Measurements from ENCODE around the gene SLC26A9. TPM values are rescaled to one million over a fixed set of nuclear protein-coding genes. Genes with fewer than 3 reads are reported as not detected.
"Not testable (repeated sequence)": the region's sequence is repeated elsewhere in the genome, so short reads cannot be mapped to it uniquely, and the experiment has no call there.

The SLC26A9 gene
- total RNA-seq, 5 donors from 2014 or later (not counting 1 experiment from before 2014, with no cell fraction given): 0.06 TPM; not detected in 4

DNA sequence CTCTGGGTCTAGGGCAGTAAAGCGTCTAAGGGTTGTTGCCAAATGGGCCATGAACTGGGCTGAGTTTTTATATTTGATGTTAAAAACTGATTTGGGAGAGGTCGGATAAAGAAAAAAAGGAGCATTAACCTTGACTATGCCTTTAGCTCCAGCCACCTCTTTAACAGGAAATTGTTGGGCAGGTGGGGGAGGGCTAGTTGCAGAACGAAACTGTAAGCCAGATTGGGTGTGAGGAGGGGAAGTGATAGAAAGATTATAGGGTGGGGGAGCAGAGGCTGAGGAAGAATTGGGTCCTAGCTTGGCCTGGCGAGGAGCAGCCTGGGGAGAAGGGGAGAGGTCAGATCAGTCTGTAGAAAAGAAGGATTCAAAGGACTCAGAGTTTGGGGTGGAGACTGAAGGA lies 54.2 kb downstream of the SLC26A9 start:
- H3K4me1 ChIP-seq (ENCODE audit: control insufficient read depth in 1 of 2, extremely low read depth in 1 of 2, insufficient read depth in 2 of 2, low read length in 2 of 2); CTCF ChIA-PET; H3K36me3 ChIP-seq (ENCODE audit: control insufficient read depth in 2 of 2, extremely low read depth in 1 of 2, insufficient read depth in 1 of 2, low read length in 1 of 2); H3K9me3 ChIP-seq; DNase-seq; POLR2A ChIA-PET; H3K4me3 ChIP-seq (ENCODE audit: control insufficient read depth in 1 of 2, extremely low read depth in 1 of 2, low read length in 1 of 2); H3K27ac ChIP-seq (ENCODE audit: low read length); H3K27ac Mint-ChIP-seq; H3K4me1 Mint-ChIP-seq; ATAC-seq (replicated peaks in 1 of 4); H3K27me3 ChIP-seq (replicated peaks in 1 of 2; ENCODE audit: control insufficient read depth in 2 of 2, extremely low read depth in 1 of 2, insufficient read depth in 2 of 2, low read length in 1 of 2); H3K4me3 Mint-ChIP-seq: not testable (repeated sequence)
- Mint-ChIP-seq H3K36me3 (peaks cover 19% of the 10 kb centered on the region), H3K27me3 (peaks cover 5 to 23% of the 10 kb centered on the region in 2 donors), H3K9me3 (peaks cover 6 to 14% (median 13%) of the 10 kb centered on the region in 3 donors)
- WGBS (ENCODE audit: insufficient coverage): 14% methylated on average over 2 of the region's 4 CpGs

DNA sequence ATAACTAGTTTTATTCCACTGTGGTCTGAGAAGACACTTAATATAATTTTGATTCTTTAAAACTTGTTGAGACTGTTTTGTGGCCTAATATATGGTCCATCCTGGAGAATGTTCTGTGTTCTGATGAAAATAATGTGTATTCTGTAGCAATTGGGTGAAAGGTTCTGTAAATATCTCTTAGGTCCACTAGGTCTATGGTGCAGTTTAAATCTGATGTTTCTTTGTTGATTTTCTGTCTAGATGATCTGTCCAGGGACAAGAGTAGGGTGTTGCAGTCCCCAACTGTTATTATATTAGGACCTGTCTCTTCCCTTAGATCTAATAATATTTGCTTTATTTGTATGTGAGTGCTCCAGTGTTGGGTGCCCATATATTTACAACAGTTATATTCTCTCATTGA lies 59.5 kb downstream of the SLC26A9 start:
- ATAC-seq (replicated peaks in 1 of 4) (no peak), DNase-seq (no peak)
- H3K27ac ChIP-seq (ENCODE audit: low read length): no peak overlapping the region
- H3K36me3 ChIP-seq (ENCODE audit: control insufficient read depth in 2 of 2, extremely low read depth in 1 of 2, insufficient read depth in 1 of 2, low read length in 1 of 2): no peaks in the 10 kb centered on the region
- H3K36me3 Mint-ChIP-seq: peaks cover 15% of the 10 kb centered on the region
- CTCF ChIA-PET: no interaction called here
- H3K27ac Mint-ChIP-seq: no peak overlapping the region
- peaks cover 0 to 11% of the 10 kb centered on the region in 2 experiments for H3K27me3 ChIP-seq (replicated peaks in 1 of 2; ENCODE audit: control insufficient read depth in 2 of 2, extremely low read depth in 1 of 2, insufficient read depth in 2 of 2, low read length in 1 of 2)
- H3K4me3 Mint-ChIP-seq: no peak overlapping the region
- H3K4me1 ChIP-seq (ENCODE audit: control insufficient read depth in 1 of 2, extremely low read depth in 1 of 2, insufficient read depth in 2 of 2, low read length in 2 of 2): peaks cover 0 to 5% of the 10 kb centered on the region in 2 experiments
- no peak overlapping the region for H3K4me3 ChIP-seq (ENCODE audit: control insufficient read depth in 1 of 2, extremely low read depth in 1 of 2, low read length in 1 of 2)
- POLR2A ChIA-PET: no interaction called here
- peaks cover 0 to 4% (median 3%) of the 10 kb centered on the region in 3 donors for H3K4me1 Mint-ChIP-seq
- H3K9me3 ChIP-seq: no peaks in the 10 kb centered on the region
- H3K9me3 Mint-ChIP-seq: peaks cover 12 to 24% (median 19%) of the 10 kb centered on the region in 3 donors
- H3K27me3 Mint-ChIP-seq: peaks cover 2 to 5% of the 10 kb centered on the region in 2 donors

DNA sequence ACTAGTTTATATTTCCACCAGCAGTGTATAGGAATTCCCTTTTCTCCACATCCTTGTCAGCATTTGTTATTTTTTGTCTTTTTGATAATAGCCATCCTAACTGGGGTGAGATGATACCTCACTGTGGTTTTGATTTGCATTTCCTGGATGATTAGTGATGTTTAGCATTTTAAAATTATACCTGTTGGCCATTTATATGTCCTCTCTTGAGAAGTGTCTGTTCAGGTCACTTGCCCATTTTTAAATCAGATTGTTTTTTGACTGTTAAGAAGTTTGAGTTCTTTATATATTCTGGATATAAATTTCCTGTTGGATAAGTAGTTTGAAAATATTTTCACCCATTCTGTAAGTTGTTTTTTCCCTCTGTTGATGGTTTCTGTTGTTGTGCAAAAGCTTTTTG lies 62.3 kb downstream of the SLC26A9 start:
- no peaks in the 10 kb centered on the region for H3K4me1 Mint-ChIP-seq
- H3K4me1 ChIP-seq (ENCODE audit: control insufficient read depth in 1 of 2, extremely low read depth in 1 of 2, insufficient read depth in 2 of 2, low read length in 2 of 2): no peaks in the 10 kb centered on the region

DNA sequence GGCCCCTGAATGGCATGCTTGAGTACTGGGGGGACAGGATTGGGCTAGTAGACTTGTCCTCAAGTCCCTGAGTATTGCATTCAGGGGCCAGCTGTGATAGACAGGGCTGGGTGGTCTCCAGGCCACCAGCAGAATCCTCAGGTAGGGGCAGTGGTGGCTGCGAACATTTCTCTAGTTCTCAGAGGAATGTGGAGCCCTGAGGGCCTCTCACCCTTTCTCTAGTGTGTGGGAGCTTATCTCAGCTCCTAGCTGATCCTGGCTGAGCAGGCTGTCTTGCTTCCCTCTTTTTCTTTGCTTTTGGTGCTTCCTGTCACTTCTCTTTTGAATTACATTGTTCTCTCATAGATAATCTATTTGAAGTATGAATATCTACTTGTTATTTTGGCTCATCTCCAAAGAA lies 63.3 kb downstream of the SLC26A9 start:
- Histone ChIP-seq H3K9me3 (no peaks in the 10 kb centered on the region), H3K27ac (ENCODE audit: low read length) (no peak overlapping the region), H3K36me3 (ENCODE audit: control insufficient read depth in 2 of 2, extremely low read depth in 1 of 2, insufficient read depth in 1 of 2, low read length in 1 of 2) (no peaks in the 10 kb centered on the region), H3K4me1 (ENCODE audit: control insufficient read depth in 1 of 2, extremely low read depth in 1 of 2, insufficient read depth in 2 of 2, low read length in 2 of 2) (no peaks in the 10 kb centered on the region), H3K27me3 (replicated peaks in 1 of 2; ENCODE audit: control insufficient read depth in 2 of 2, extremely low read depth in 1 of 2, insufficient read depth in 2 of 2, low read length in 1 of 2) (peaks cover 0 to 11% of the 10 kb centered on the region in 2 experiments), H3K4me3 (ENCODE audit: control insufficient read depth in 1 of 2, extremely low read depth in 1 of 2, low read length in 1 of 2) (no peak overlapping the region)
- peaks cover 17 to 33% (median 30%) of the 10 kb centered on the region in 3 donors for H3K9me3 Mint-ChIP-seq
- H3K27ac Mint-ChIP-seq: no peak overlapping the region
- peaks cover 2 to 12% of the 10 kb centered on the region in 2 donors for H3K27me3 Mint-ChIP-seq
- no peaks in the 10 kb centered on the region for H3K4me1 Mint-ChIP-seq
- WGBS (ENCODE audit: insufficient coverage): 80% methylated on average over 1 of the region's 1 CpG
- ChIA-PET CTCF (no interaction called here), POLR2A (no interaction called here)
- peaks cover 23% of the 10 kb centered on the region for H3K36me3 Mint-ChIP-seq
- DNase-seq (no peak), ATAC-seq (replicated peaks in 1 of 4) (no peak)
- H3K4me3 Mint-ChIP-seq: no peak overlapping the region

More for the DNA sequence above, 62.3 kb downstream of the SLC26A9 start:
- H3K27me3 Mint-ChIP-seq: peaks cover 2 to 12% of the 10 kb centered on the region in 2 donors
- H3K27me3 ChIP-seq (replicated peaks in 1 of 2; ENCODE audit: control insufficient read depth in 2 of 2, extremely low read depth in 1 of 2, insufficient read depth in 2 of 2, low read length in 1 of 2): peaks cover 0 to 11% of the 10 kb centered on the region in 2 experiments
- ATAC-seq (replicated peaks in 1 of 4) (no peak), DNase-seq (no peak)
- H3K36me3 Mint-ChIP-seq: peaks cover 23% of the 10 kb centered on the region
- no peak overlapping the region for H3K27ac Mint-ChIP-seq
- H3K9me3 Mint-ChIP-seq: peaks cover 17 to 33% (median 30%) of the 10 kb centered on the region in 3 donors
- CTCF ChIA-PET: no interaction called here
- no peak overlapping the region for H3K4me3 Mint-ChIP-seq
- H3K9me3 ChIP-seq: no peaks in the 10 kb centered on the region
- POLR2A ChIA-PET: no interaction called here
- H3K27ac ChIP-seq (ENCODE audit: low read length): no peak overlapping the region
- no peaks in the 10 kb centered on the region for H3K36me3 ChIP-seq (ENCODE audit: control insufficient read depth in 2 of 2, extremely low read depth in 1 of 2, insufficient read depth in 1 of 2, low read length in 1 of 2)
- no peak overlapping the region for H3K4me3 ChIP-seq (ENCODE audit: control insufficient read depth in 1 of 2, extremely low read depth in 1 of 2, low read length in 1 of 2)

DNA sequence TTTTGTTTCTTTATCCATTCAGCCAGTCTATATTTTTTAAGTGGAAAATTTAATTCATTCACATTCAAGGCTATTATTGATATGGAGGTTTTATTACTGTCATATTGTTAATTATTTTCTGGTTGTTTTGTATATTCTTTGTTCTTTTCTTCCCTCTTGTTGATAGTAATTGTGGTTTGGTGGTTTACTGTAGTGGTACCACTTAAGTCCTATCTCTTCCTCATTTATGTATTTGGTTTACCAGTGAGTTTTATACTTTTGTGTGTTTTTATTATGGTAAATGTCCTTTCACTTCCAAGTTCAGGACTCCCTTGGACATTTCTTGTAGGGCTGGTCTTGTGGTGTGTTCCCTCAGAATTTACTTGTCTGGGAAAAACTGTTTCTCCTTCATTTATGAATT lies 65.2 kb downstream of the SLC26A9 start:
- no peaks in the 10 kb centered on the region for H3K9me3 ChIP-seq
- DNase-seq (no peak), ATAC-seq (replicated peaks in 1 of 4) (no peak)
- H3K27me3 ChIP-seq (replicated peaks in 1 of 2; ENCODE audit: control insufficient read depth in 2 of 2, extremely low read depth in 1 of 2, insufficient read depth in 2 of 2, low read length in 1 of 2): peaks cover 0 to 11% of the 10 kb centered on the region in 2 experiments
- H3K4me3 ChIP-seq (ENCODE audit: control insufficient read depth in 1 of 2, extremely low read depth in 1 of 2, low read length in 1 of 2): no peak overlapping the region
- H3K4me1 ChIP-seq (ENCODE audit: control insufficient read depth in 1 of 2, extremely low read depth in 1 of 2, insufficient read depth in 2 of 2, low read length in 2 of 2): no peaks in the 10 kb centered on the region
- Mint-ChIP-seq H3K27ac (no peak overlapping the region), H3K27me3 (peaks cover 2 to 12% of the 10 kb centered on the region in 2 donors), H3K4me3 (no peak overlapping the region), H3K4me1 (no peaks in the 10 kb centered on the region), H3K36me3 (peaks cover 23% of the 10 kb centered on the region), H3K9me3 (peaks cover 17 to 33% (median 30%) of the 10 kb centered on the region in 3 donors)
- H3K27ac ChIP-seq (ENCODE audit: low read length): no peak overlapping the region
- no peaks in the 10 kb centered on the region for H3K36me3 ChIP-seq (ENCODE audit: control insufficient read depth in 2 of 2, extremely low read depth in 1 of 2, insufficient read depth in 1 of 2, low read length in 1 of 2)
- ChIA-PET POLR2A (no interaction called here), CTCF (no interaction called here)

DNA sequence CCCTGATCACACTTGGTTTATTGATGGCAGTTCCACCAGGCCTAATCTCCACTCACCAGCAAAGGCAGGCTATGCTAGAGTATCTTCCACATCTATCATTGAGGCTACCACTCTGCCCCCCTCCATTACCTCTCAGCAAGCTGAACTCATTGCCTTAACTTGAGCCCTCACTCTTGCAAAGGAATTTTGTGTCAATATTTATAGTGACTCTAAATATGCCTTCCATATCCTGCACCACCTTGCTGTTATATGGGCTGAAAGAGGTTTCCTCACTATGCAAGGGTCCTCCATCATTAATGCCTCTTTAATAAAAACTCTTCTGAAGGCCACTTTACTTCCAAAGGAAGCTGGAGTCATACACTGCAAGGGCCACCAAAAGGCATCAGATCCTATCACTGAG lies 70.1 kb downstream of the SLC26A9 start:
- DNase-seq; H3K27ac ChIP-seq (ENCODE audit: low read length); H3K27me3 ChIP-seq (replicated peaks in 1 of 2; ENCODE audit: control insufficient read depth in 2 of 2, extremely low read depth in 1 of 2, insufficient read depth in 2 of 2, low read length in 1 of 2); H3K4me3 Mint-ChIP-seq; POLR2A ChIA-PET; H3K9me3 Mint-ChIP-seq; H3K27me3 Mint-ChIP-seq; H3K36me3 Mint-ChIP-seq; H3K4me3 ChIP-seq (ENCODE audit: control insufficient read depth in 1 of 2, extremely low read depth in 1 of 2, low read length in 1 of 2); H3K4me1 ChIP-seq (ENCODE audit: control insufficient read depth in 1 of 2, extremely low read depth in 1 of 2, insufficient read depth in 2 of 2, low read length in 2 of 2); CTCF ChIA-PET; H3K4me1 Mint-ChIP-seq; ATAC-seq (replicated peaks in 1 of 4); H3K9me3 ChIP-seq; H3K36me3 ChIP-seq (ENCODE audit: control insufficient read depth in 2 of 2, extremely low read depth in 1 of 2, insufficient read depth in 1 of 2, low read length in 1 of 2); H3K27ac Mint-ChIP-seq: not testable (repeated sequence)

DNA sequence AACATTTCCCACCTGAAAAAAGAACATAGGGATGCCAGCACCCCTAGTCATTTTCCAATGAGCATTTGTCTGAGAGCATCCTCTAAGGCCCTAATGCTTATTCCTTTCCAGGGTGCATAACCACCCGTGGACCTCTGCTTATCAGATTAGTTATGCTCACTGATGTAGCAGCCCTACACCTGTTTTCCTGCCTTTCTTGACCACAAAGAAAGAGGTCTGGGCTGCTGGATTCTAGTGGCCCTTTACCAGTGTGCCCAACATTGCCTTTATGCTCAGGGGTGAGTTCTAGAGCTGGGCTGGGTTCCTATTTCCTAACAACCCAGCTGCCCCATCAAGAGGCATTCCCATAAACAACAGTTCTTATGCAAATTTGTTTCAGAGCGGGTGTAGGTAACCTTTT lies 73.0 kb downstream of the SLC26A9 start:
- no peak for DNase-seq
- Mint-ChIP-seq H3K36me3 (no peaks in the 10 kb centered on the region), H3K4me3 (no peak overlapping the region), H3K9me3 (no peaks in the 10 kb centered on the region), H3K27me3 (peaks cover 0 to 4% of the 10 kb centered on the region in 2 donors), H3K27ac (no peak overlapping the region), H3K4me1 (no peaks in the 10 kb centered on the region)
- POLR2A ChIA-PET: no interaction called here
- H3K27ac ChIP-seq (ENCODE audit: low read length): no peak overlapping the region
- no peaks in the 10 kb centered on the region for H3K4me1 ChIP-seq (ENCODE audit: control insufficient read depth in 1 of 2, extremely low read depth in 1 of 2, insufficient read depth in 2 of 2, low read length in 2 of 2)
- no peak for ATAC-seq (replicated peaks in 1 of 4)
- H3K9me3 ChIP-seq: no peaks in the 10 kb centered on the region
- H3K36me3 ChIP-seq (ENCODE audit: control insufficient read depth in 2 of 2, extremely low read depth in 1 of 2, insufficient read depth in 1 of 2, low read length in 1 of 2): no peaks in the 10 kb centered on the region
- WGBS (ENCODE audit: insufficient coverage): no CpG with 5 or more reads among the region's 2 CpGs
- CTCF ChIA-PET: no interaction called here
- H3K27me3 ChIP-seq (replicated peaks in 1 of 2; ENCODE audit: control insufficient read depth in 2 of 2, extremely low read depth in 1 of 2, insufficient read depth in 2 of 2, low read length in 1 of 2): no peaks in the 10 kb centered on the region
- no peak overlapping the region for H3K4me3 ChIP-seq (ENCODE audit: control insufficient read depth in 1 of 2, extremely low read depth in 1 of 2, low read length in 1 of 2)
